Measurements from ENCODE around the gene E2F8.

E2F8 gene

DNA sequence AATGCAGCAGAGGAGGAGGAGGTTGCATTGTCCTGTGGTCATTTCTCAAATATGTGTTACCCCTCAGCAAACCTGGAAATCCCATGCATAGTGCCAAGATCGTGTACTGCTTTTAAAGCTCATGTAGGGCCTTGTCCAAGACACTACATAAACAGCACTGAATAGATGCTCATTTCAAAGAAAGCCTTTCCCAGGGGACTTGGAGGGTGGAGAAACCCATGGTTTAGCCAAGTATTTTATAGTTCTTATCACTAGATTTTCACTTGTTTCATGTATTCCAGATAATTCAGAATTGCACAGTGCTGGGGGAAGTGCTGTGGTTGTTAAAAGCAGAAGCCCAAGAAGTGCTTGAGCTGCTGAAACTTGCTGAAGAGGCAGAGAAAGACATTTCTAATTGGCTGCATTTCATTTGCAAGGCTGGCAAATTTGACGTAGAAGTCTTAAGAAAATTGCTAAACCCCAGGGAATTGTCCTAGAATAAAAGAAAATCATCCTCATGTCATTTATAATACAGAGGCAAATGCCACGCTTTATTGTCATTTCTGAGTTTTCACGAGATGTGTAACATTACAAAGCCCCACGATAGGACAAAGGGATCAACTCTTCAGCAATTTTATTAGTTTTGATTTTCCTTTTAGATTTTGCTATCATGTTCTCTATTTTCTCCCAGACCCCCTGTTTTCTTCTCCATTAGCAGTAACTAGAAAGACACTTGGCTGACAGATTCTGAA lies 59.0 kb downstream of the E2F8 start:
- DNase-seq: no peak

DNA sequence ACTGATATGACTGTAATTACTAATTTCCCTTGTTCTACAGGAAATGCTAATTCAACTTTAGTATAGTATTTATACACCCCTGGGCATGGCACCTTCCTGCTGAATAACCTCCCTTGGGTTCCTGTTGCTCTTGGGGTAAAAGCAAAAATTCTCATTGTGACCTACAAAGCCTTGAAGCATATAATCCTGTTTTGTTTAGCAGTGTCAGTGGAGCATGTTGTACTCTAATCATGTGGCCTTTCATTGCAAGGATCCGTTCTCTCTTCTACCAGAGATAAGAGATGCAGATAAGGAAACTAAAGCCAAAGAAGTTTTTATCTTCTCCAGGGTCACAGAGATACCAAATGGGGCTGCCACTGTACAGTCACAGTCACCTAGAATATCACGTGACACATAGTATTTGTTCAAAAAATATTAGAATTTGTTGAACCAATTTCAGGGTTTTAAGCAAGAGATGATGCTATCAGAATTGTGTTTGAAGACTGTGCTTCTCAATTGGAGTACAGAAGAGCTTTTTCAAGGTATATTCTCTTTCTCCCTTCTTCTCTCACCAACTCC lies 64.0 kb downstream of the E2F8 start:
- DNase-seq: no peak

All from DMS 273 treated with DMSO at 0.1 percent for 48 hours (cell line).